ENCODE measurements around the gene TAF1B.

Gene TAF1B

DNA sequence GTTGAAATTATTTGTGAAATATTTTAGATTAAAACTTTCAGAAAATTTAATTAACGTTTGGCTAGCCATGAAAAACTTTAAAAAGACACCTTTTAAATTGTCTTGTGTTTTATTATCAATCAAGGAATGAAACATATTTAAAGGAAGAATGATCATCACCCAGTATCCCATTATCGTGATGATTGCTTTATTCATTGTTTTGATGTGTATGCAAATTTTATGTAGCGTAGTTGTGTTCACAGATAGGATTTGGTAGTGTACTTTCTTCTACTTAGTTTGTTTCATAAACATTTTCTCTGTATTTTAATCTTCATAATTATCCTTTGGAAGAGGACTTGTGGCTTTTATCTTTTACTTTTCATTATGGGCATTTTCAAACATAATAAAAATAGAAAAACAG, 116.0 kb downstream of the TAF1B start:
- no peak for DNase-seq (ENCODE audit: extremely low read depth in 1 of 2, low read depth in 1 of 2)

- no peak for DNase-seq (ENCODE audit: extremely low read depth in 1 of 2, low read depth in 1 of 2)
These were observed 117.7 kb downstream of the TAF1B start for GRCh38 chr2:9961013-9961412.

- no peak for DNase-seq (ENCODE audit: extremely low read depth in 1 of 2, low read depth in 1 of 2)
These were observed 121.2 kb downstream of the TAF1B start for GRCh38 chr2:9964334-9964980.

DNA sequence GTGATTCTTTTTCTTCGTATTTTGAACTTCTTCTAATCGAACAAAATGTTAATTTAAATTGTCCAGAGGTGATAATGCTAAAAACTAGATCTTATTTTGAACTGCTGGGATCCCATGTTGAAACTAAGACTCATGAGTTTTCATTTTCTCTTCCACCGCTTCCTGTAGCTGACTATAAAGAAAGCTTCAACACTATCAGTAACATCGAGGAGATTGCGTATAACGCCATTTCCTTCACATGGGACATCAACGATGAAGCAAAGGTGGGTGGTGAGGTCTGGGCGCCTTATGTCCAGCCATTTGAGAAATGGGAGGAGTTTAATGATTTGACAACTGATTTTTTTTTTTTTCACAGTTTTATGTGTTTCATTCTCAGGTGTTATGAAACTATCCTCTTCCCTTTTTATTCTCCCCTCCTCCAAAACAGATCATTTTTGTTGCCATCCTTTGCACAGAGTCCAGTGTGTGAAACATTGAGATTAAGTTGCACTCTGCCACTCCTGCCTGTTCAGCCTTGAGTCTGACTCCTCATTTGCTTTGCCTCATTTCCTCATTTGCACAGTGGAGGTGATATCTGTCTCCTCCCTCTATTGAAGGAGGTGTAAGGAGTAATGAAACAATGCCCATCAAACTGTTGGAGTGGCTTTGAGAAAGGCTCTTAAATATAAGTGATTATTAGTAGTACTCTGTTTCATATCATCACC, 122.0 kb downstream of the TAF1B start:
- no peak for DNase-seq (ENCODE audit: extremely low read depth in 1 of 2, low read depth in 1 of 2)

DNA sequence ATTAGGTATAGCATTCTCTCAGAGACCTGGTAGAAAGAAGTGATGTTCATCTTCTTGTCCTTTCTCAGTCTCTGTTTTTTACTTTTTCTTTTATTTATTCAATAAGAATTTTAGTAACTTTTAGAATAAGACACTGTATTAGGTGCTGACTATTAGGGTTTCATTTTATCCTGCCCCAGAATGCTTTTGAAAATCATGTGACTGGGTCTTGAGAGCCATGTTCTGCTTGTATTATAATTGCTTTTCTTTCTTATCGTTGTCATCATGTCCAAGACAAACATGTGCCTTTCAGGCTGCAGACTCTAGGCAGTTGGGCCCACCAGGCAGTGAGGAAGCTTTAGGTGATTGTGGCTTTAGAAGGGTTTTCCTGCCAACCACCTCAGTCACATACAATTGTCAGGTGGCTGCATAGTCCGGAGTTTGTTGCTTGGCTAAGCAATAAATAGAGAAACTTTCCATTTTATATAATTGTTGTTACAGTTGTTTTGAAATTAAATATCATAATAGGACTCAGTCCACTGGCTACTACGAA, 123.3 kb downstream of the TAF1B start:
- DNase-seq (ENCODE audit: extremely low read depth in 1 of 2, low read depth in 1 of 2): no peak

DNA sequence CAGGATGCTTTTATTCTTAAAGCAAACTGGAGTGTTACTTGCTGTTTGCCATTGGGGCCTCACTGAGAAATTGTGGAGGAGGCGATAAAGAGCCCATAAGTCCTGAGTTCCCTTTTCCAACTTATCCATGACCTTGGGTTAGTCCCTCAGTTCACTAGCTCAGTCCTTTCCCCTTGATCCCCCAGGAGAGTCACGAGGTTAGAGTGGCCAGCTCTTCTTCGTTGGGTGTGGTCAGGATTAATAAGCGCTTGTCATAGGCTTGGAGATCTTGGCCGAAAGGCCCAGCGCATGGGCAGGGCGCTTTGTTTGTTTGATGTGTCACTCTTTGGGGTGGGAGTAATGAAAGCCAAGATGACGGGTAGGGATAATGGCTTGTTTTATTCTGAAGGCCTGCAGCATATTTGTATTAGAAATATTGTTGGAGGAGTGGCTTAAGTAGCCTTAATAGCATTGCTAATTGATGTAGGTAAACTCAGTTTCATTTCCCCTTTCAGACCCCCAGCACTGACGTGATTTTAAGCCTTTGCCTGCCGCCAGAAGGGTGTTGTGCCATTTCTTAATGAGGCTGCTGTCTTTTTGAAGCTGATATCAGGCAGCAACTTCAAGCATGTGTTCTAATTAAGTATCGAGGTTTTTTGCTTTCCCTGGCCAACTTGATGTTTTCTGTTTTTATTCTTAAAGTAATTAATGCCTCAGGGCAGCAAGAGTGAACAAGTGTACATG, 123.9 kb downstream of the TAF1B start:
- no peak for DNase-seq (ENCODE audit: extremely low read depth in 1 of 2, low read depth in 1 of 2)

DNA sequence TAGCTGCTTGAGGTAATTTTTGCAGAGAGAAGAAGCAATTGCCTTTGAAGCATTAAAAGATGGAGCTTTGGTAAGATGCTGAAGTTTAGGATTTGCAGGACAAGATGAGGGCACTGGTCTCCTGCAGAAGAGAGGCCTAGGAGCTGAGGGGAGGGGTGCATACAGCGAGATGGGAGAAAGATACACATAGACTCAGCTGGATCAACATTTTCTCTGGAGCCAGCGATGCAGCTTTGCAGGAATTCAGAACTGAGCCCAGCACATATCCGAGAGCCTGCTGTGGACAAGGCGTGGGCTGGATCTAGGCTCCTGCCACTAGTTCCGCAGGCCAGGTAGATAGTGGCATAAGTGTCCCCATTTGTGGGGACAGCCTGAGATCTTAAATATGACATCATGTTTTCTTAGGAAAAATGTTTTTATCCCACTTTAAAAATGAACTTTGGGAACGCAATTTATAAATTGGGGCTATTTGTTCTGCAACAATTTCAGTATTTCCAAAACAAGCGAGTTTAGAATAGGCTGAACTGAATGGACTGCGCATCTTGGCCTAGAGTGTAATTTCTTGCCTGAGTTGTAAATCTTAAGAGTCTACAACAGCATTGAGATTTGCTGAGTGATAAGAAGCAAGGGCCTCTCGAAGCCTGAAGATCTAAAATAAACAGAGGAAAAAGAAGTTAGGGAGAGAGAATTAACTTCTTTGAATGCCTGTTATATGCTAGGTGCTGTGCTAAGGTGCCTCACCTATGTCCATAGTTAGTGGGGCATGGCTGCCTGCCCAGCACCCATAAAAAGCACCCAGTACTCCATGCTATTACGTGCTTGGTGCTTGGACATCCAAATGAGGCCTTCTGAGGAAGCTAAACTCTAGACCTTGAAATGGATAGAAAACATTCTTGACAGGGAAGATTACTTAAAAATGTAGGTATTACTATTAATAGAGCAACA, 125.6 kb downstream of the TAF1B start:
- DNase-seq (ENCODE audit: extremely low read depth in 1 of 2, low read depth in 1 of 2): no peak

GRCh38 chr2:9970200-9971044, 127.1 kb downstream of the TAF1B start:
- DNase-seq (ENCODE audit: extremely low read depth in 1 of 2, low read depth in 1 of 2): no peak

- no peak for DNase-seq (ENCODE audit: extremely low read depth in 1 of 2, low read depth in 1 of 2)
These were observed 128.0 kb downstream of the TAF1B start for GRCh38 chr2:9971105-9971818.

GRCh38 chr2:9971890-9972289, 128.6 kb downstream of the TAF1B start:
- DNase-seq (ENCODE audit: extremely low read depth in 1 of 2, low read depth in 1 of 2): no peak

DNA sequence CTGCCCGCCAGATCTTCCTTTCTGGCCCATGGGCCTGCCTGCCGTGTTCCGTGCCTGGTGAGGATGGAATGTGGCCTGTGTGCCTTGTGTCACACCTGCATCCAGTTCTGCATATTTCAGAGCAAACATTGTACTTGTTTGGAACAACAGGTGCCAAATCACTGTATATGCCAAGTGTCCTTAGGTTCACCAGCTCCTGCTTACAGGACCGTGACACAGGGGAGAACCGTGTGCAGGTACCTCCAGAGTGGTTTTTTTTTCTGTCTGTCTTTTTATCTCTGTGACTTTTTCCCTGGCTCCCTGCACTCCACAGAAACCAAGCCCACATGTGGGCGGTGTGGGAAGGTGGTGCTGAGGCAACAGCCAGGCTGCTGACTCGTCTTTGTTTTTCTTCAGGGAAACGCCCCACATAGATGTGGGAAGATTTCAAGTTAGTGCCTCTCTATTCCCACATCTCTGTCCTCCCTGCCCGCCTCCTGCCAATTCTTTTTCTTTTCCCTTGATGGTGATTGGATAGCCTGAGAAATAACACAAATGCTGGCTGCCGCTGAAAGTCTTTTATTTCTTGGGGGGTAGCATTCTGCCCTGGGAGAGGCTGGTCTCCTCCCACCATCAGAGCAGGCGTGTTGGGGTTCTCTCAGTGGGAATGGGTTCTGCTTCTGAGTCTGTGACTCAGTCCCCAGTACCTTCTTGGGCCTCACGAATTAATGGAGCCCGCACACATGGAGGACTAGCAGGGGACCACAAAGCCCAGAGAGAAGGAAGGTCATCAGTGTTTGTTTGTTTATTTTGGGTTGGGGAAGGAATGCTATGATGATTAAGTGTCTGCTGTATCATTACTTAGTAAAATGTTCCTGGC, 129.6 kb downstream of the TAF1B start:
- DNase-seq (ENCODE audit: extremely low read depth in 1 of 2, low read depth in 1 of 2): no peak

DNA sequence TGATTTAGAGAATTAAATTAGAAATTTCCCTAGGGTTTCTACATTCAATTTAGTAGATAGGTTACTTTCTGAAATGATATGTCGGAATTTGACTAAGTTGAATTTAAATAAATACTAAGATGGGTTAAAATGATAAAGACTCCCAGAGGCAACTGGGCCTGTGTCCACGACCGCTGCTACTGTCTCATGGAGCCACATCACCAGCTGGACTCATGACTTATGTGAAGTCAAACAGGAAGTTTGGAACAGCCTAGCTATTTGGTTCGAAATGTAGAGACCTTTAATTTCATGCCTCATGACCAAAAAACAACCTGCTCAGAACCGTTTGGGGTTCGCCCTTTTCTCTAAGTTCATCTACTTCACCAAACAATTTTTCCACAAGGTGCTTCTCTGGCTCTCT, 130.4 kb downstream of the TAF1B start:
- no peak for DNase-seq (ENCODE audit: extremely low read depth in 1 of 2, low read depth in 1 of 2)

DNA sequence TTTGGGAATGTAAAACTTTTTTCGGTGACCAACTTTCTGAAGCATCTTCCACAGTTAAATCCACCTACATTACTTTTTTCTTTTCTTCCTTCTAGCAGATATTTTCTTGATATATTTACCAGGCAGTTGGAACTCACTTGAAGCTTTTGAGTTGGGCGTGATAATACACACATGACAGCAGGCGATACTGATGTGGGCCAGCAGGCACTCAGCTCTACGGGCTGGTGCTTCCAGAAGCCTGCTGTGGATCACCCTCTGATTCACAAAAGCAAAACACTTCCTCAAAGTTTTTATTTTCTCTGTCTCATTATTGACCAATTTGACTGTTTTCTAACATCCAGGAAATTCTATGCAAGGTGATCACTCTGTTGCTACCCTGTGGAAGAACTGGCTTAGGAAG, 131.1 kb downstream of the TAF1B start:
- no peak for DNase-seq (ENCODE audit: extremely low read depth in 1 of 2, low read depth in 1 of 2)

DNA sequence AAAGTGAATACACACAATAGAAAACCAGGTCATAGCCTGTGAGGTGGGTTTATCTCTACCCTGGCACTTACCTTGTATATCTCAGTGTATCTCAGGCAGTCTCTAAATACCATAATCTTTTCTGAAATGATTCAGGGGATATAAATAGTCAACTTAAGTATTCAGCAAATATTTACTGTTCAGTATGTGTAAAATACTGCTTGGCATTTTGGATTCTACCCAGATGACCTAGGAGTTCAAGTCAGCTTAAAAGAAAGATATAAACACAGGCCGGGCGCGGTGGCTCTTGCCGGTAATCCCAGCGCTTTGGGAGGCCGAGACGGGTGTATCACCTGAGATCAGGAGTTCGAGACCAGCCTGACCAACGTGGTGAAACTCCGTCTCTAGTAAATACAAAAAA, 132.1 kb downstream of the TAF1B start:
- no peak for DNase-seq (ENCODE audit: extremely low read depth in 1 of 2, low read depth in 1 of 2)

DNA sequence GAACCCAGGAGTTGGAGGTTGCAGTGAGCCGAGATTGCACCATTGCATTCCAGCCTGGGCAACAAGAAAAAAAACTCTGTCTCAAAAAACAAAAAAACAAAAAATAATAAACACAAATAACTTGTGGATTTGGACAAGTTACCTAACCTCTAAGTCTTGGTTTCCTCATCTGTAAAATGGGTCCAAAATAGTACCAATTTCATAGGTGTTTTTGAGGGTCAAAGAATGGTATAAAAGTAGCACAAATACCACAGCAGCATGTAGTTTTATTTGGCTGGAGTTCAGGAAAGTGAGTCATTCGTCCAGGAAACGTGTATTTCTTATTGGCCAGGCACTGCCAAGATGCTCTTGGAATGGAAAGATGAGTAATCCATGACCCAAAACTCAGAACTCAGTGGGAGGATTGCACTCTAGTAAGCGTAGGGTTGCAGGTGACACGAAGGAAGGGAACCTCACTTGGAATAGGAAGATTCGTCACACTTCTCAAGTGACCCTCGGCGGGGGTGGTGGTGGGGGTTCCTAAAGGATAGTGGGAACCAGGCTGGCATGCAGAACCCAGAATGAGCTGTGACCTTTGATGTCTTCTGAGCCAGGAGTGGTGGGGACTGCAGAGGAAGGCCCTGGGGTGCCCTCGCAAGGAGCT, 132.7 kb downstream of the TAF1B start:
- DNase-seq (ENCODE audit: extremely low read depth in 1 of 2, low read depth in 1 of 2): peak in 1 of 2 donors; percentile 24

GRCh38 chr2:9979977-9980376, 136.7 kb downstream of the TAF1B start:
- no peak for DNase-seq (ENCODE audit: extremely low read depth in 1 of 2, low read depth in 1 of 2)

DNA sequence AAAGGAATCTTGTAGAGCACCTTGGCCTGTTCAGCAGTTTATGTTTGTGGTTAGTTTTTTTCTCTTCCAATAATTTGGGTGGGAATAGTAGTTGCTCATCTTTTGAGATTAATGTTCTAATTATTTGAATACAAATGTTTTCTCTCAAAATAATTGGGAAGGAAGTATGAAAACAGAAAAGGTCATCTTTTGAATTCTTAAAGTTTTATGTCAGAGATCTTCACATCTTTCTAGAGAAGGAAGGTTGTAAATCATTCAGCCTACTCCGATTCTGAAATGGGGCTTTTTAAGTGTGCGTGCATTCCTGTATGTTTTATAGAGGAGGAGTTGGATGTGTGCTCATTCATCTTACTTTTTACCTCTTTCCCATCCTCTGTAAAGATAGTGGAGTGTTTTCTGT, 137.2 kb downstream of the TAF1B start:
- DNase-seq (ENCODE audit: extremely low read depth in 1 of 2, low read depth in 1 of 2): no peak

GRCh38 chr2:9981655-9982054, 138.4 kb downstream of the TAF1B start:
- DNase-seq (ENCODE audit: extremely low read depth in 1 of 2, low read depth in 1 of 2): no peak
